Measurements from ENCODE around the gene SLC66A2. TPM values are rescaled to one million over a fixed set of nuclear protein-coding genes. Genes with fewer than 3 reads are reported as not detected.

Gene SLC66A2
- total and polyA plus RNA-seq, 7 donors = 27.3 to 59.4 (median 33.2) TPM

DNA sequence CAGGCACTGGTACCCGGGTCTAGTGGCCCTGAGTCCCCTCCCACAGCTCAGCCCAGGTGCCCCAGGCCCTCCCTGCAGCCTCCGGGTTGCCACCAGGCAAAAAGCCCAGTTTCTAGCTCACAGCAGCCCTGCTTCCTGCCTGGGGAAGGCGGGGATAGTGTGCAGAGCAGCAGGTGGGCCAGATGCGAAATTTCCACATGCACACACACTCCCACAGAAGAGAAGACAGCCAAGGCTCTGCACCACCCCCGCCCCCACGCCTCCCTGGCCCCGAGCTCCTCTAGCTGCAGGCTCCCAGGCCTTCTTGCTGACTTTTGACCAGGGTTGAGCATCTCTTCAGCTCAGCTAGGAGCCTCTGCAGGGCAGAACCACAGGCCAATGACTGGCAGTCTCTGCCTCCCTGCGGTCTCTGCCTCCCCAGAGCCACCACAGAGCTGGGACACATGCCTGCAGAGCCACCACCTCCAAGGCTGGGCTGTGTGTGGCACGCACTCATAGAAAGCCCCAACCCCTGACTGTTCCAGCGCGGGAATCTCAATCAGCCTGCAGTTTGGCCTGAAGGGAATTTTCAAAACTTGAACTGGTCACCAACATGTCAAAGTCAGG is 7.2 kb downstream of the SLC66A2 start:
- Histone ChIP-seq H3K4me1 (peaks cover 0 to 39% (median 27%) of the 10 kb centered on the region in 4 donors), H3K9me3 (no peaks in the 10 kb centered on the region), H3K27me3 (no peaks in the 10 kb centered on the region), H3K27ac (no peak overlapping the region), H3K4me3 (no peak overlapping the region), H3K36me3 (peaks cover 4 to 50% (median 15%) of the 10 kb centered on the region in 4 donors)
- no peak for TF ChIP-seq EP300 (IDR thresholded peaks at IDR 0.05)
- TF ChIP-seq, protein P1, sequence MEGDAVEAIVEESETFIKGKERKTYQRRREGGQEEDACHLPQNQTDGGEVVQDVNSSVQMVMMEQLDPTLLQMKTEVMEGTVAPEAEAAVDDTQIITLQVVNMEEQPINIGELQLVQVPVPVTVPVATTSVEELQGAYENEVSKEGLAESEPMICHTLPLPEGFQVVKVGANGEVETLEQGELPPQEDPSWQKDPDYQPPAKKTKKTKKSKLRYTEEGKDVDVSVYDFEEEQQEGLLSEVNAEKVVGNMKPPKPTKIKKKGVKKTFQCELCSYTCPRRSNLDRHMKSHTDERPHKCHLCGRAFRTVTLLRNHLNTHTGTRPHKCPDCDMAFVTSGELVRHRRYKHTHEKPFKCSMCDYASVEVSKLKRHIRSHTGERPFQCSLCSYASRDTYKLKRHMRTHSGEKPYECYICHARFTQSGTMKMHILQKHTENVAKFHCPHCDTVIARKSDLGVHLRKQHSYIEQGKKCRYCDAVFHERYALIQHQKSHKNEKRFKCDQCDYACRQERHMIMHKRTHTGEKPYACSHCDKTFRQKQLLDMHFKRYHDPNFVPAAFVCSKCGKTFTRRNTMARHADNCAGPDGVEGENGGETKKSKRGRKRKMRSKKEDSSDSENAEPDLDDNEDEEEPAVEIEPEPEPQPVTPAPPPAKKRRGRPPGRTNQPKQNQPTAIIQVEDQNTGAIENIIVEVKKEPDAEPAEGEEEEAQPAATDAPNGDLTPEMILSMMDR (IDR thresholded peaks at IDR 0.05) = no peak
- TF ChIP-seq POLR2AphosphoS5 (IDR thresholded peaks at IDR 0.05) = no peak
- TF ChIP-seq POLR2A (IDR thresholded peaks at IDR 0.05) = no peak
- intact Hi-C loops (cut with DNase I) = no loop called here
- peak; percentile 67 for DNase-seq
- 27 to 55% methylated on average over 11 of the region's 11 CpGs for WGBS, 2 donors

DNA sequence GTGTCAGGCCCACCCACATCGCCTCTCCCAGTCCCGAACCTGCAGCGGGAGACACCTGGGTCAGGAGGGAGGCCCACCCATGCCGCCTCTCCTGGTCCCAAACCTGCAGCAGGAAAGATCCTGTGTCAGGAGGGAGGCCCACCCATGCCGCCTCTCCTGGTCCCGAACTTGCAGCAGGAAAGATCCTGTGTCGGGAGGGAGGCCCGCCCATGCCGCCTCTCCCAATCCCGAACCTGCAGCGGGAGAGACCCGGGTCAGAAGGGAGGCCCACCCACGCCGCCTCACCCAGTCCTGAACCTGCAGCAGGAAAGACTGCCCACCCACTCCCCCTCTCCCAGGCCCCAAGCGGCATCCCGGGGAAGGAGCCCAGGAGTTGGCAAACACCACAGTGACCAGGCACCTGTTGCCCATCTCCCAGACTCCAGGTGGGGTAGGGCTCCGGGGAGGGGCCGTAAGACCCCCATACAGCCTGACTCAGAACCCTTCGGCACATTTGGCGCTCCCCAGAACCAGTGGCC is 7.8 kb downstream of the SLC66A2 start:
- TF ChIP-seq POLR2AphosphoS5 (IDR thresholded peaks at IDR 0.05) = no peak
- TF ChIP-seq, protein P1 (IDR thresholded peaks at IDR 0.05) = no peak
- no peak for TF ChIP-seq EP300 (IDR thresholded peaks at IDR 0.05)
- TF ChIP-seq POLR2A (IDR thresholded peaks at IDR 0.05) = no peak
- Histone ChIP-seq H3K9me3 (no peaks in the 10 kb centered on the region), H3K27ac (no peak overlapping the region), H3K36me3 (peaks cover 4 to 45% (median 15%) of the 10 kb centered on the region in 4 donors), H3K27me3 (no peaks in the 10 kb centered on the region), H3K4me1 (peaks cover 0 to 35% (median 22%) of the 10 kb centered on the region in 4 donors), H3K4me3 (no peak overlapping the region)
- peak; percentile 55 for DNase-seq
- 28 to 83% methylated on average over 20 of the region's 20 CpGs for WGBS, 2 donors
- intact Hi-C loops (cut with DNase I) = no loop called here

DNA sequence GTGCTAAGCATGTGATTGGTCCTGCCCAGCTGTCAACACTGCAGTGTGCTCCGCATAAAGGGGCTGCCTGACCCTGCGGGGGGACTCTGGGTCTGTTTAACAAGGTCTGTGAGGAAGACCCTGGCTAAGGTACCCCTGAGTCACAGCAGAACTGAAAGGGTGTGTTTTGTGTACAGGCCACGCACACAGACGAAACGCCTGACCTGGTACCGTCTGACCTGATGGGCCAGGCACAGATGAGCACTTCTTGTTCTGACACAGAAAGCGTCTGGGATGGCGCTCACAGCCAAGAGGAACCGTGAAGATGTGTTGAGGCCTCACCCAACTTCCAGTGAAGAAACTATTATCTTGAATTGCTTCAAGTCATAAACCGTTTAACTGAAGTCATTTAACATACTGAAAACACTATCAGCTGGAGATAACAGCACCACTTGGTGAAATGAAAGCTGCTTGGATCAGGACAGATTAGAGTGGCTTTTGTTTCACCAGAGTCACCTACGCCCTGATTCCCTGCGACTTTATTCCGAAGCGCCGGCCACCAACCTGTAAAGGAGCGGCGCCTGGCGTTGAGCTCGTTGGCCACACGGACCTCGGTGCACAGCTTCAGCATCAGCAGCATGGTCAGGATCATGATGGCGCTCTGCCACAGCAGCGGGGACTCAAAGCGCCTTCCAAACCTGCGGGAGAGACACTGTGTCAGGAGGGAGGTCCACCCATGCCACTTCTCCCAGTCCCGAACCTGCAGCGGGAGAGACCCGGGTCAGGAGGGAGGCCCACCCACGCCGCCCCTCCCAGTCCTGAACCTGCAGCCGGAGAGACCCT is 8.5 kb downstream of the SLC66A2 start:
- no peaks in the 10 kb centered on the region for H3K27me3 ChIP-seq
- TF ChIP-seq POLR2A (IDR thresholded peaks at IDR 0.05) (no peak), EP300 (IDR thresholded peaks at IDR 0.05) (no peak), POLR2AphosphoS5 (IDR thresholded peaks at IDR 0.05) (no peak)
- TF ChIP-seq, protein P1 (IDR thresholded peaks at IDR 0.05) = no peak
- H3K4me3 ChIP-seq = no peak overlapping the region
- H3K27ac ChIP-seq = no peak overlapping the region
- H3K9me3 ChIP-seq = no peaks in the 10 kb centered on the region
- WGBS, 2 donors = 18 to 74% methylated on average over 31 of the region's 31 CpGs
- peak; percentile 52 for DNase-seq
- peaks cover 4 to 43% (median 15%) of the 10 kb centered on the region in 4 donors for H3K36me3 ChIP-seq
- peaks cover 0 to 29% (median 19%) of the 10 kb centered on the region in 4 donors for H3K4me1 ChIP-seq
- intact Hi-C loops (cut with DNase I) = no loop called here

DNA sequence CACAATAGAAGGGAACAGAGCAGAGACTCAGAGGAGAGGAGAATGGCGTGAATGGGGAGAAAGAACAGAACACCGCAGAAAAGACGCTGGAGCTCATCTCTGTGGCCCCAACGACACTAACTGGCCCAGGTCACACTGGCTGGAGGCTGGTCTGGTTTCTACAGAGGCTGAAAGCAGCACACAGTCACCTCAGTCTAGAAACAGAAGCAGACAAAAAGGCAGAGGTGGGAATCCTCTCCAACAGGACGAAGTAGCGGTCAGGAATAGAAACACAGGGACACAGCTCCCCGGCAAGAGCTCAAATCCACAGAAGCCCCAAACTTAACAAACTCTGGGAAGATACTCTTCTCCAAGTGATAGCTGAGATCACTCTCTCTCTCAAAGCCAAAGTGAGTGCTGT is 9.2 kb downstream of the SLC66A2 start:
- H3K4me1 ChIP-seq = peaks cover 0 to 23% (median 15%) of the 10 kb centered on the region in 4 donors
- H3K27ac ChIP-seq = no peak overlapping the region
- peaks cover 4 to 46% (median 15%) of the 10 kb centered on the region in 4 donors for H3K36me3 ChIP-seq
- 81 to 94% methylated on average over 7 of the region's 7 CpGs for WGBS, 2 donors
- TF ChIP-seq EP300 (IDR thresholded peaks at IDR 0.05) (no peak), POLR2A (IDR thresholded peaks at IDR 0.05) (no peak)
- TF ChIP-seq, protein P1 (IDR thresholded peaks at IDR 0.05) = no peak
- H3K9me3 ChIP-seq = no peaks in the 10 kb centered on the region
- no peaks in the 10 kb centered on the region for H3K27me3 ChIP-seq
- intact Hi-C loops (cut with DNase I) = no loop called here
- DNase-seq = no peak
- H3K4me3 ChIP-seq = no peak overlapping the region

Measured in sigmoid colon (tissue), 7 donors.